GM19035 (cell line): ENCODE results near the gene CCDC18.
"Not testable (repeated sequence)": the region's sequence is repeated elsewhere in the genome, so short reads cannot be mapped to it uniquely, and the experiment has no call there.

ENCODE experiments used
- ATAC-seq: cut with Tn5 transposase; IDR thresholded peaks from one replicate; pipeline ENCODE4 v1.9.1; 2021; ENCODE audit not compliant: unreplicated experiment

Gene CCDC18

GRCh38 chr1:93170141-93170678 is 10.3 kb upstream of the CCDC18 start:
- ATAC-seq = not testable (repeated sequence)

GRCh38 chr1:93171549-93172034 is 8.9 kb upstream of the CCDC18 start:
- ATAC-seq = no peak

DNA sequence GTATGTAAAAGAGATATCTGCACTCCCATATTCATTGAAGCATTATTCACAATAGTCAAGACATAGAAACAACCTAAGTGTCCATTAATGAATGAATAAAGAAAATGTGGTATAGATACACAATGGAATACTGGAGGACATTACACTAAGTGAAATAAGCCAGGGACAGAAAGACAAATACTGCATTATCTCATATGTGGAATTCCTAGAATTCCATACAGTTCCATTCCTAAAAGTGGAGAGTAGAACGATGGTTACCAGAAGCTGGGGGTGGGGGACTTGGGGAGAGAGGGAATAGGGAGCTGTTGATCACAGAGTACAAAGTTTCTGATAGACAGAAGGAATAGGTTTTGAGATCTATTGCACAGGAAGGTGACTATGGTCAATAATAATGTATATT is 7.7 kb upstream of the CCDC18 start:
- no peak for ATAC-seq

DNA sequence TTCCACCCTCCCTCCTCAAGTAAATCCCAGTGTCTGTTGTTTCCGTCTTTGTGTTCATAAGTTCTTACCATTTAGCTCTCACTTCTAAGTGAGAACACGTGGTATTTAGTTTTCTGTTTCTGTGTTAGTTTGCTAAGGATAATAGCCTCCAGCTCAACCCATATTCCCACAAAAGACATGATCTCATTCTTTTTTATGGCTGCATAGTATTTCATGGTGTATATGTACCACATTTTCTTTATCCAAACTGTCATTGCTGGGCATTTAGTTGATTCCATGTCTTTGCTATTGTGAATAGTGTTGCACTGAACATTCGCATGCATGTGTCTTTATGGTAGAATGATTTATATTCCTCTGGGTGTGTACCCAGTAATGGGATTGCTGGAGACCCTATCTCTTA is 5.9 kb upstream of the CCDC18 start:
- ATAC-seq = not testable (repeated sequence)

DNA sequence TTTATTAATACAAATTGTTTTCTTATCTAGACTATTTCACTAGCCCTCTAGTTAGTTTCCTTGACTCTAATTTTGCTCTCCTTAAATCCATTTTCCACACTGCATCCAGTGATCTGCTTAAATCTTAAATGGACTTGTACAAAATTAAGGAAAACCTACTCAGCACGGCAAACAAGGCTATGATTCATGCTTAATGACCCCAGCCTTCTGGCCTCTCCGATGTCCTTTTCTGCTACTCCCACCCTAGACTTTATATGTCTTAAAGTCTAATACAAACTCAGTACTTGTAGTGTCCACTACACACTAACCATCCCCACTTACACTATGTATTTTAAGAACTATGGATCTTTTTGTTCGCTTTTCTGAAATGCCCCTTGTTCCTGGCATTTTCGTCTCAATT is 2.5 kb upstream of the CCDC18 start:
- no peak for ATAC-seq

DNA sequence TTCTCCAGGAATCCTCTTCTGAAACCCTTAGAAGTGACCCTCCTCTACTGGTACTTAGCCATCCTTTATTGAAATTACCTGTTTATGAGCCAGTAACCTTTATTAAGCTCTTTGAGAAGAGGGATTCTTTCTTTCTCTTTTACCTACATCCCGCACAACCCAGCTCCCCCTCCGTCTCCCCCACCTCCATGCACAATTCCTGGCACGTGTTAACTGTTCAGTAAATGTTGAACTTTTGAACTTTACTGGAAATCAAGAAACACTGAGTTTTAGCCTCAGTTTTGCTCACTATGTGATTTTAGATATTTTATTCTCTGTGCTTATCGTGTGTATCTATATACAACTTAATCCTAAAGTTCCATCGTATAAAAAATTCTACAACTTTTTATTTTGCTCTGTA is 2.1 kb upstream of the CCDC18 start:
- no peak for ATAC-seq

DNA sequence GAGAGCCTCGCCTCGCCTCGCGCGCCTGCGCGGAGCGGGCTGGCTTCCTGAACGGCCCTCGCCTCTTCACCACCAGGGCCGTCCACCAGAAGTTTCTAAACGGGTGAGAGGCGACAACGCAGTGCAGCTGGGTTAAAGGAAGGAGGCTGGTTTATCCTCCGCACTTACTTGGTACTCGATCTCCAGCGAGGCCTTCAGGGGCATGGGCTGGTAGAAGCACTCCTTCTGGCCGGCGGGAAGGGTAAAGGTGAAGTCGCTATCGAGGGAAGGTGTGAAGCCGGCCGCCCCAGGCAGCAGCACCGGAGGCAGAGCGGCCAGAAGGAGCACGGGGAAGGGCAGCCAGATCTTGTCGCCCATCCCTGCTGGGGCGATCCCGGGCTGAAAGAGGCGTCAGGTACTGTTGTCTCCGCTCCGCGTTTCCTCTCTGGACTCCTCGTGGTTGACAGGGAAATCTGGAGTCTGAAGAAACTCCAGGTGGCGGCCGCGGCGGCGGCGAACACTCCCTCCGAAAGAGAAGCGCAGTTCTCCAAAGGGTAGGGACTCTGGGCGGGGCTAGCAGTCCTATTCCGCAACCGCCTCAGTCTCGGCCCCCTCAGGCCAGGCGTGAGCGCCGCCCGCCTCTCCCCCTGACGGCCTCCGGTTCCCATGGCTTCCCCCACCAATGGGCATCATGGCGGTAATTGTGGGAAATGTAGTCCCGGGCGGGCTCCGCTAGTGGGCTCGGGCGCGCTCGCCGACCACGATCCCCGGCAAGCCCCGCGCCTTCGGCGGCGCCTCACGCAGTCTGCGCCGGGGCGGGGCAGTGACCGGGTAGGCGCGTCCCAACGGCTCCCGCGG is 420 bp upstream of the CCDC18 start, which contains the start of gene TMED5:
Gene TMED5 (minus strand): TSS at position 528 of the 837 bp plus-strand sequence. CDS start 171 bp downstream, at position 357.
- peak; percentile 83 for ATAC-seq

GRCh38 chr1:93186667-93187066 is 6.1 kb downstream of the CCDC18 start:
- ATAC-seq = no peak

DNA sequence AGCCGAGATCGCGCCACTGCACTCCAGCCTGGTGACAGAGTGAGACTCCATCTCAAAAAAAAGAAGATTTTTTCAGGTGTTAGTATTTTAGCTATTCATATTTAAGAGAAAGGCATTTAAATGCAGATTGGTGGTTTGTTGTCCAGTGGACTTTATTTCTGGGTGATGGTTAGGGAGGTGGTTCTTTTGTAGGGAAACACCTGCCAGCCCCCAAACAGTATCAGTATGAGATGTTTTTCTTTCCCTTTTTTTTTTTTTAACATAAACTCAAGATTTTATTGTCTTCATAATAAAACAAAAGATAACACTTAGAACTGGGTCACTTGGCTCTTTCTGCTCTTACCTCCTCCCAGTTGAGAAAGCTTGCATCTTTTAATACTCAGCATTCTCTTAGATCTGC is 9.9 kb downstream of the CCDC18 start:
- ATAC-seq = no peak

- ATAC-seq = no peak
Measured at GRCh38 chr1:93194231-93194990, 13.9 kb downstream of the CCDC18 start.

GRCh38 chr1:93196591-93196990 is 16.1 kb downstream of the CCDC18 start:
- ATAC-seq = no peak

- ATAC-seq = no peak
Measured at GRCh38 chr1:93199150-93199549, 18.6 kb downstream of the CCDC18 start.

GRCh38 chr1:93200086-93200620 is 19.6 kb downstream of the CCDC18 start:
- no peak for ATAC-seq

DNA sequence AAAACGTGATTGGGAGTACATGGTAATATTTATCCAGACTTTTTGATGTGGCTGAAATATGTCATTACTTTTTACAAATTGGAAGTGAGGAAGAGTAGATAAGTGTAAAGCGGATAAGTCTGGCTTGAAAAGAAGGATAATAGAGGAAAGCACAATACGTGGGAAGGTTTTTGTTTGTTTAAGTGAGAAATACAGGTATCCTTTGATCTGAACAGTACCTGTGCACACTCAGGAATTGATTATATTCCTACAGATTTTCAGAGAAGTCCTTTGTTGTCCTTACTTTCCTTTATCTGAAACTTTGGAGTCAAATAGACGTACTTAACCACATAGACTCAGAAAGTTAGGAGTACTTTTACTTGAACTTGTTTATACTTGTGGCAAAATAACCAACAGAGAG is 20.2 kb downstream of the CCDC18 start:
- ATAC-seq = no peak

GRCh38 chr1:93205892-93206566 is 25.5 kb downstream of the CCDC18 start:
- ATAC-seq = no peak

DNA sequence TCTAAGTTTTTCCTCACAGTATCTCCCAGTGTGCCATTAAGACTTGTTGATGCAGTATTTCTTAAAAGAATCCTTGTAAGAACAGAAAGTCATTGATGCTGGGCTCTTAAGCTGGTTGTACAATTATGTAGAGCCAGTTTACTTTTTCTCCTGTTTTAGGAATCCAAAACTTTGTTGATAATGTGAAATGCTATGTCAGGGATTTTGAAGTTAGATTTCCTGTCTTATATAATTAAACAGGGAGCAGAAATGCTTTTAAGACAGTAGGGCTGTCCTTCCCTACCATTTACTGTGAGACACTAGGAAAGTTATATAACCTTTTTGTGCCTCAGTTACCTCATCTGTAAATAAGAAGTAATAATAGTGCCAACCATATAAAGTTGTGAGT is 26.0 kb downstream of the CCDC18 start:
- no peak for ATAC-seq

- no peak for ATAC-seq
Measured at GRCh38 chr1:93207211-93207610, 26.7 kb downstream of the CCDC18 start.

DNA sequence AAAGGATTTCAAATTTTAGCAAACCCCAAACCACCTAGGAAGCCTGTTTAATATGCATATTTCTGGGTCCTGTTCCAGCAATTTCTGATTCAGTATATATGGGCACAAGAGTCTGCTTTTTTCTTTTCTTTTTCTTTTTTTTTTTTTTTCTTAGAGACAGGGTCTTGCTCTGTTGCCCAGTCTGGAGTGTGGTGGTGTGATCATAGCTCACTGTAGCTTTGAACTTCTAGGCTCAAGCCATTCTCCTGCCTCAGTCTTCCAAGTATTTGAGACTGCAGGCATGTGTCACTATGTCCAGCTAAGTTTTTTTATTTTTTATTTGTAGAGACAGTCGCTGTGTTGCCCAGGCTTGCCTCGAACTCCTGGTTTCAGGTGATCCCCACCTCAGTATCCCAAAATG is 34.8 kb downstream of the CCDC18 start:
- no peak for ATAC-seq

GRCh38 chr1:93219443-93219842 is 38.9 kb downstream of the CCDC18 start:
- no peak for ATAC-seq

- ATAC-seq = not testable (repeated sequence)
Measured at GRCh38 chr1:93220716-93221115, 40.2 kb downstream of the CCDC18 start.

DNA sequence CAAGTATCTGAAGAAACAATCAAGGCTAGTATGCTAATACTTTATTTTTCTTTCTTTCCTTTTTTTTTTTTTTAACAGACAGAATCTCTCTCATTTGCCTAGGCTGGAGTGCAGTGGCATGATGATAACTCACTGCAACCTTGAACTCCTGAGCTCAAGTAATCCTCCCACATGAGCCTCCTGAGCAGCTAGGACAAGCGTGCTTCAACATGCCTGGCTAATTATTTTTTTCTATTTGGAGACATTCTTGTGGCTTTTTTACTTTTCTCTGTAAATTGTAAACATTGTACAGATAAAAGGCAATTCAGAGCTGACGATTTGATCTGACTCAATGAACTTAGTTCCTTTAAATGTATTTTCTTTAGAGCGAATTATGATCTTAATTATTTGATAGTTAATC is 41.4 kb downstream of the CCDC18 start:
- no peak for ATAC-seq
